Islet precursor cell (in vitro differentiated cells): ENCODE data around the gene ITGB3BP.
"Not testable (repeated sequence)": the region's sequence is repeated elsewhere in the genome, so short reads cannot be mapped to it uniquely, and the experiment has no call there.

Source experiments
- DNase-seq: peaks from one replicate; pipeline ENCODE4 v3.0.0-alpha.2; 2018

The ITGB3BP gene

GRCh38 chr1:63501256-63501655 lies 21.8 kb downstream of the ITGB3BP start:
- no peak for DNase-seq

- DNase-seq, result no peak
Observed at GRCh38 chr1:63498106-63498505, 24.9 kb downstream of the ITGB3BP start.

- DNase-seq, result no peak
Observed at GRCh38 chr1:63497577-63497976, 25.4 kb downstream of the ITGB3BP start.

- no peak for DNase-seq
Observed at GRCh38 chr1:63487336-63488065, 35.5 kb downstream of the ITGB3BP start.

- no peak for DNase-seq
Observed at GRCh38 chr1:63486629-63487028, 36.4 kb downstream of the ITGB3BP start.

- DNase-seq, result no peak
Observed at GRCh38 chr1:63480057-63480456, 43.0 kb downstream of the ITGB3BP start.

GRCh38 chr1:63475761-63476160 lies 47.3 kb downstream of the ITGB3BP start:
- no peak for DNase-seq

- not testable (repeated sequence) for DNase-seq
Observed at GRCh38 chr1:63468683-63469082, 54.3 kb downstream of the ITGB3BP start.

- DNase-seq, result no peak
Observed at GRCh38 chr1:63466759-63467158, 56.3 kb downstream of the ITGB3BP start.

- no peak for DNase-seq
Observed at GRCh38 chr1:63466181-63466580, 56.8 kb downstream of the ITGB3BP start.

- DNase-seq, result no peak
Observed at GRCh38 chr1:63463248-63463647, 59.8 kb downstream of the ITGB3BP start.

- DNase-seq, result no peak
Observed at GRCh38 chr1:63461661-63462230, 61.3 kb downstream of the ITGB3BP start.

- no peak for DNase-seq
Observed at GRCh38 chr1:63458750-63459149, 64.3 kb downstream of the ITGB3BP start.

- no peak for DNase-seq
Observed at GRCh38 chr1:63454269-63454668, 68.8 kb downstream of the ITGB3BP start.

- DNase-seq, result no peak
Observed at GRCh38 chr1:63453232-63453631, 69.8 kb downstream of the ITGB3BP start.

GRCh38 chr1:63450416-63450815 lies 72.6 kb downstream of the ITGB3BP start:
- no peak for DNase-seq

GRCh38 chr1:63448731-63449246 lies 74.2 kb downstream of the ITGB3BP start:
- no peak for DNase-seq

GRCh38 chr1:63442141-63442475 lies 80.9 kb downstream of the ITGB3BP start:
- no peak for DNase-seq

- no peak for DNase-seq
Observed at GRCh38 chr1:63435161-63435560, 87.9 kb downstream of the ITGB3BP start.

- no peak for DNase-seq
Observed at GRCh38 chr1:63429281-63429680, 93.7 kb downstream of the ITGB3BP start.

GRCh38 chr1:63428815-63429214 lies 94.2 kb downstream of the ITGB3BP start:
- no peak for DNase-seq

GRCh38 chr1:63423649-63424048 lies 99.4 kb downstream of the ITGB3BP start:
- no peak for DNase-seq

GRCh38 chr1:63420746-63421145 lies 102.3 kb downstream of the ITGB3BP start:
- DNase-seq, result not testable (repeated sequence)

GRCh38 chr1:63418101-63418500 lies 104.9 kb downstream of the ITGB3BP start:
- no peak for DNase-seq
